HEK293 (cell line): ENCODE results near the gene OBP2A.

ENCODE experiments used
- CTCF ChIA-PET: fragments of 350-600 bp; formaldehyde crosslinking; extraction: SDS; loops from one replicate; lab custom pipeline; 2021; ENCODE audit warnings: antibody characterized with exemption; lab: Yijun Ruan, JAX
- POLR2A ChIA-PET: fragments of 300-600 bp; formaldehyde crosslinking; extraction: SDS; loops from one replicate; lab custom pipeline; 2020; ENCODE audit warnings: antibody characterized with exemption, inconsistent platforms; lab: Yijun Ruan, JAX
- H3K27ac ChIP-seq: fragments of 200-500 bp; sonication (Bioruptor generic); 2 replicates; pipeline ENCODE4 v1.5.1; 2014; ENCODE audit warnings: low read depth, low read length, control low read depth, inconsistent platforms; ENCODE audit errors: extremely low read depth
- H3K36me3 ChIP-seq, 2 experiments: fragments of 200-500 bp in 1 of 2; sonication (Bioruptor generic) in 1 of 2; 1 replicate in 1 of 2; 2 replicates in 1 of 2; pipeline ENCODE4 v1.5.1; 2014 to 2017; ENCODE audit warnings: inconsistent platforms in 2 of 2, low read length in 2 of 2; ENCODE audit not compliant: control insufficient read depth in 2 of 2, insufficient read depth in 1 of 2
- H3K4me1 ChIP-seq: fragments of 200-500 bp; sonication (Bioruptor generic); 2 replicates; pipeline ENCODE4 v1.5.1; 2014; ENCODE audit warnings: mild to moderate bottlenecking, low read length, inconsistent platforms; ENCODE audit not compliant: control insufficient read depth, insufficient read depth
- H3K4me3 ChIP-seq: 2 replicates; pipeline ENCODE4 v1.5.1; 2011; ENCODE audit warnings: low read depth, mild to moderate bottlenecking, control low read depth, low read length, moderate library complexity
- H3K9me3 ChIP-seq: fragments of 200-500 bp; sonication (Bioruptor generic); 2 replicates; pipeline ENCODE4 v1.5.1; 2014; ENCODE audit warnings: low read depth, low read length, inconsistent platforms; ENCODE audit not compliant: control insufficient read depth, insufficient read depth
- EGR2 ChIP-seq: fragments of 450-650 bp; formaldehyde crosslinking; IDR thresholded peaks from 2 replicates; pipeline ENCODE4 v1.5.1; 2016; ENCODE audit warnings: low read depth, missing biosample characterization, missing genetic modification characterization
- GLIS2 ChIP-seq: fragments of 450-650 bp; formaldehyde crosslinking; IDR thresholded peaks from 2 replicates; pipeline ENCODE4 v1.5.1; 2016; ENCODE audit warnings: missing biosample characterization, missing genetic modification characterization
- IKZF3 ChIP-seq: fragments of 450-650 bp; IDR thresholded peaks from 2 replicates; pipeline ENCODE4 v1.5.0; 2018; ENCODE audit warnings: missing biosample characterization, mild to moderate bottlenecking, missing genetic modification characterization, moderate library complexity
- KLF1 ChIP-seq: fragments of 450-650 bp; formaldehyde crosslinking; IDR thresholded peaks from 2 replicates; pipeline ENCODE4 v1.5.1; 2016; ENCODE audit warnings: missing biosample characterization, missing genetic modification characterization
- KLF8 ChIP-seq: fragments of 450-650 bp; formaldehyde crosslinking; IDR thresholded peaks from 2 replicates; pipeline ENCODE4 v1.5.1; 2016; ENCODE audit warnings: missing biosample characterization, missing genetic modification characterization
- SCRT1 ChIP-seq: fragments of 450-650 bp; formaldehyde crosslinking; IDR thresholded peaks from 2 replicates; pipeline ENCODE4 v1.5.1; 2016; ENCODE audit warnings: missing biosample characterization, missing genetic modification characterization, borderline replicate concordance
- SP2 ChIP-seq: fragments of 450-650 bp; formaldehyde crosslinking; IDR thresholded peaks from 2 replicates; pipeline ENCODE4 v1.5.1; 2016; ENCODE audit warnings: missing biosample characterization, missing genetic modification characterization
- ZBTB17 ChIP-seq: fragments of 450-650 bp; formaldehyde crosslinking; IDR thresholded peaks from 2 replicates; pipeline ENCODE4 v1.5.1; 2016; ENCODE audit warnings: missing biosample characterization, missing genetic modification characterization
- ZBTB21 ChIP-seq: fragments of 450-650 bp; formaldehyde crosslinking; IDR thresholded peaks from 2 replicates; pipeline ENCODE4 v1.5.1; 2017; ENCODE audit warnings: missing biosample characterization, missing genetic modification characterization
- ZBTB26 ChIP-seq: fragments of 450-650 bp; formaldehyde crosslinking; optimal IDR thresholded peaks from 2 replicates; pipeline ENCODE3; 2016; ENCODE audit warnings: missing biosample characterization, mild to moderate bottlenecking, missing genetic modification characterization
- ZBTB8A ChIP-seq: fragments of 450-650 bp; formaldehyde crosslinking; IDR thresholded peaks from 2 replicates; pipeline ENCODE4 v1.5.1; 2016; ENCODE audit warnings: missing biosample characterization, missing genetic modification characterization
- ZNF10 ChIP-seq: fragments of 450-650 bp; formaldehyde crosslinking; IDR thresholded peaks from 2 replicates; pipeline ENCODE4 v1.5.1; 2017; ENCODE audit warnings: missing biosample characterization, missing genetic modification characterization
- ZNF24 ChIP-seq: fragments of 450-650 bp; formaldehyde crosslinking; IDR thresholded peaks from 2 replicates; pipeline ENCODE4 v1.5.1; 2016; ENCODE audit warnings: missing biosample characterization, missing genetic modification characterization
- ZNF37A ChIP-seq: fragments of 450-650 bp; IDR thresholded peaks from 2 replicates; pipeline ENCODE4 v1.5.1; 2018; ENCODE audit warnings: missing biosample characterization, missing genetic modification characterization
- ZNF394 ChIP-seq: fragments of 450-650 bp; formaldehyde crosslinking; IDR thresholded peaks from 2 replicates; pipeline ENCODE4 v1.5.1; 2016; ENCODE audit warnings: missing biosample characterization, missing genetic modification characterization, mild to moderate bottlenecking, moderate library complexity, borderline replicate concordance
- ZNF398 ChIP-seq: fragments of 450-650 bp; formaldehyde crosslinking; IDR thresholded peaks from 2 replicates; pipeline ENCODE4 v1.5.1; 2017; ENCODE audit warnings: missing biosample characterization, missing genetic modification characterization
- ZNF529 ChIP-seq: fragments of 450-650 bp; formaldehyde crosslinking; IDR thresholded peaks from 2 replicates; pipeline ENCODE4 v1.5.1; 2017; ENCODE audit warnings: missing genetic modification characterization, missing biosample characterization; ENCODE audit not compliant: insufficient replicate concordance
- ZNF560 ChIP-seq: fragments of 450-650 bp; formaldehyde crosslinking; IDR thresholded peaks from 2 replicates; pipeline ENCODE4 v1.5.1; 2017; ENCODE audit warnings: missing biosample characterization, missing genetic modification characterization, borderline replicate concordance
- ZNF660 ChIP-seq: fragments of 450-650 bp; IDR thresholded peaks from 2 replicates; pipeline ENCODE4 v1.5.1; 2018; ENCODE audit warnings: missing biosample characterization, mild to moderate bottlenecking, missing genetic modification characterization
- ZNF830 ChIP-seq: fragments of 450-650 bp; IDR thresholded peaks from 2 replicates; pipeline ENCODE4 v1.5.0; 2018; ENCODE audit warnings: missing biosample characterization, missing genetic modification characterization, low read depth, mild to moderate bottlenecking, moderate library complexity
- ZSCAN30 ChIP-seq: fragments of 450-650 bp; IDR thresholded peaks from 2 replicates; pipeline ENCODE4 v1.5.1; 2018; ENCODE audit warnings: missing biosample characterization, mild to moderate bottlenecking, missing genetic modification characterization, moderate library complexity
- TF ChIP-seq, protein P1 (sequence below): fragments of 450-650 bp; formaldehyde crosslinking; IDR thresholded peaks from 2 replicates; pipeline ENCODE4 v1.5.1; 2016; ENCODE audit warnings: missing biosample characterization, missing genetic modification characterization
- TF ChIP-seq, protein P2 (sequence below): fragments of 450-650 bp; formaldehyde crosslinking; IDR thresholded peaks from 2 replicates; pipeline ENCODE4 v1.5.1; 2016; ENCODE audit warnings: missing biosample characterization, missing genetic modification characterization, borderline replicate concordance
- TF ChIP-seq, protein P3 (sequence below): fragments of 450-650 bp; formaldehyde crosslinking; IDR thresholded peaks from 2 replicates; pipeline ENCODE4 v1.5.1; 2016; ENCODE audit warnings: missing biosample characterization, missing genetic modification characterization
- TF ChIP-seq, protein P4 (sequence below): fragments of 450-650 bp; formaldehyde crosslinking; IDR thresholded peaks from 2 replicates; pipeline ENCODE4 v1.5.1; 2016; ENCODE audit warnings: missing biosample characterization, missing genetic modification characterization
- TF ChIP-seq, protein P5 (sequence below): fragments of 450-650 bp; formaldehyde crosslinking; IDR thresholded peaks from 2 replicates; pipeline ENCODE4 v1.5.1; 2017; ENCODE audit warnings: missing biosample characterization, missing genetic modification characterization

Gene OBP2A

GRCh38 chr9:135499326-135500070 lies 46.4 kb upstream of the OBP2A start:
- POLR2A ChIA-PET: interaction anchor here (0.6 to 1.4 kb wide), 4 partner anchors 19 to 81 kb away, joined by 3 to 7 read pairs (median 4); no protein-coding TSS in a partner anchor
- Histone ChIP-seq H3K36me3 (peaks cover 0 to 29% of the 10 kb centered on the region in 2 experiments; a peak in 2 of 3 replicates), H3K4me3 (peak overlapping the region; percentile 87), H3K27ac (no peak overlapping the region; the same call in 1 of the 2 replicates), H3K4me1 (peaks cover 5% of the 10 kb centered on the region; the same call in 1 of the 2 replicates), H3K9me3 (no peaks in the 10 kb centered on the region)
- CTCF ChIA-PET: interaction anchor here (0.6 to 1.5 kb wide), 11 partner anchors 9 to 982 kb away, joined by 3 to 5 read pairs (median 3); no protein-coding TSS in a partner anchor
- TF ChIP-seq KLF1 (tag by site-specific recombination) (peak; percentile 38), KLF8 (peak; percentile 68), ZBTB26 (tag by site-specific recombination) (peak; percentile 45), ZNF37A (no peak), ZNF24 (peak; percentile 21; the same call in 1 of the 2 replicates), ZBTB8A (tag by site-specific recombination) (0 out of 2 replicates have a peak, but pooled peaks have one; percentile 14), SCRT1 (tag by site-specific recombination) (no peak; the same call in 1 of the 2 replicates), EGR2 (tag by site-specific recombination) (peak; percentile 44), SP2 (tag by site-specific recombination) (peak; percentile 16; the same call in 1 of the 2 replicates), ZNF560 (no peak), ZNF394 (tag by site-specific recombination) (peak; percentile 87), IKZF3 (tag by site-specific recombination) (0 out of 2 replicates have a peak, but pooled peaks have one; percentile 12), ZNF398 (peak; percentile 29; the same call in 1 of the 2 replicates), ZBTB17 (tag by site-specific recombination) (peak; percentile 76), ZNF660 (tag by site-specific recombination) (peak; percentile 67), ZSCAN30 (tag by site-specific recombination) (peak; percentile 35; the same call in 1 of the 2 replicates), ZNF529 (no peak), ZBTB21 (tag by site-specific recombination) (peak; percentile 45; the same call in 1 of the 2 replicates), GLIS2 (no peak; the same call in none of the 2 replicates), ZNF830 (no peak), ZNF10 (tag by site-specific recombination) (no peak)
- TF ChIP-seq, protein P1, sequence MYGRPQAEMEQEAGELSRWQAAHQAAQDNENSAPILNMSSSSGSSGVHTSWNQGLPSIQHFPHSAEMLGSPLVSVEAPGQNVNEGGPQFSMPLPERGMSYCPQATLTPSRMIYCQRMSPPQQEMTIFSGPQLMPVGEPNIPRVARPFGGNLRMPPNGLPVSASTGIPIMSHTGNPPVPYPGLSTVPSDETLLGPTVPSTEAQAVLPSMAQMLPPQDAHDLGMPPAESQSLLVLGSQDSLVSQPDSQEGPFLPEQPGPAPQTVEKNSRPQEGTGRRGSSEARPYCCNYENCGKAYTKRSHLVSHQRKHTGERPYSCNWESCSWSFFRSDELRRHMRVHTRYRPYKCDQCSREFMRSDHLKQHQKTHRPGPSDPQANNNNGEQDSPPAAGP (tag by site-specific recombination): peak; percentile 52
- TF ChIP-seq, protein P2, sequence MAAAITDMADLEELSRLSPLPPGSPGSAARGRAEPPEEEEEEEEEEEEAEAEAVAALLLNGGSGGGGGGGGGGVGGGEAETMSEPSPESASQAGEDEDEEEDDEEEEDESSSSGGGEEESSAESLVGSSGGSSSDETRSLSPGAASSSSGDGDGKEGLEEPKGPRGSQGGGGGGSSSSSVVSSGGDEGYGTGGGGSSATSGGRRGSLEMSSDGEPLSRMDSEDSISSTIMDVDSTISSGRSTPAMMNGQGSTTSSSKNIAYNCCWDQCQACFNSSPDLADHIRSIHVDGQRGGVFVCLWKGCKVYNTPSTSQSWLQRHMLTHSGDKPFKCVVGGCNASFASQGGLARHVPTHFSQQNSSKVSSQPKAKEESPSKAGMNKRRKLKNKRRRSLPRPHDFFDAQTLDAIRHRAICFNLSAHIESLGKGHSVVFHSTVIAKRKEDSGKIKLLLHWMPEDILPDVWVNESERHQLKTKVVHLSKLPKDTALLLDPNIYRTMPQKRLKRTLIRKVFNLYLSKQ (tag by site-specific recombination): no peak
- TF ChIP-seq, protein P3, sequence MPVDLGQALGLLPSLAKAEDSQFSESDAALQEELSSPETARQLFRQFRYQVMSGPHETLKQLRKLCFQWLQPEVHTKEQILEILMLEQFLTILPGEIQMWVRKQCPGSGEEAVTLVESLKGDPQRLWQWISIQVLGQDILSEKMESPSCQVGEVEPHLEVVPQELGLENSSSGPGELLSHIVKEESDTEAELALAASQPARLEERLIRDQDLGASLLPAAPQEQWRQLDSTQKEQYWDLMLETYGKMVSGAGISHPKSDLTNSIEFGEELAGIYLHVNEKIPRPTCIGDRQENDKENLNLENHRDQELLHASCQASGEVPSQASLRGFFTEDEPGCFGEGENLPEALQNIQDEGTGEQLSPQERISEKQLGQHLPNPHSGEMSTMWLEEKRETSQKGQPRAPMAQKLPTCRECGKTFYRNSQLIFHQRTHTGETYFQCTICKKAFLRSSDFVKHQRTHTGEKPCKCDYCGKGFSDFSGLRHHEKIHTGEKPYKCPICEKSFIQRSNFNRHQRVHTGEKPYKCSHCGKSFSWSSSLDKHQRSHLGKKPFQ (tag by site-specific recombination): no peak
- TF ChIP-seq, protein P4, sequence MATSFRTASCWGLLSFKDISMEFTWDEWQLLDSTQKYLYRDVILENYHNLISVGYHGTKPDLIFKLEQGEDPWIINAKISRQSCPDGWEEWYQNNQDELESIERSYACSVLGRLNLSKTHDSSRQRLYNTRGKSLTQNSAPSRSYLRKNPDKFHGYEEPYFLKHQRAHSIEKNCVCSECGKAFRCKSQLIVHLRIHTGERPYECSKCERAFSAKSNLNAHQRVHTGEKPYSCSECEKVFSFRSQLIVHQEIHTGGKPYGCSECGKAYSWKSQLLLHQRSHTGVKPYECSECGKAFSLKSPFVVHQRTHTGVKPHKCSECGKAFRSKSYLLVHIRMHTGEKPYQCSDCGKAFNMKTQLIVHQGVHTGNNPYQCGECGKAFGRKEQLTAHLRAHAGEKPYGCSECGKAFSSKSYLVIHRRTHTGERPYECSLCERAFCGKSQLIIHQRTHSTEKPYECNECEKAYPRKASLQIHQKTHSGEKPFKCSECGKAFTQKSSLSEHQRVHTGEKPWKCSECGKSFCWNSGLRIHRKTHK (tag by site-specific recombination): no peak
- TF ChIP-seq, protein P5, sequence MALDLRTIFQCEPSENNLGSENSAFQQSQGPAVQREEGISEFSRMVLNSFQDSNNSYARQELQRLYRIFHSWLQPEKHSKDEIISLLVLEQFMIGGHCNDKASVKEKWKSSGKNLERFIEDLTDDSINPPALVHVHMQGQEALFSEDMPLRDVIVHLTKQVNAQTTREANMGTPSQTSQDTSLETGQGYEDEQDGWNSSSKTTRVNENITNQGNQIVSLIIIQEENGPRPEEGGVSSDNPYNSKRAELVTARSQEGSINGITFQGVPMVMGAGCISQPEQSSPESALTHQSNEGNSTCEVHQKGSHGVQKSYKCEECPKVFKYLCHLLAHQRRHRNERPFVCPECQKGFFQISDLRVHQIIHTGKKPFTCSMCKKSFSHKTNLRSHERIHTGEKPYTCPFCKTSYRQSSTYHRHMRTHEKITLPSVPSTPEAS (tag by site-specific recombination): no peak; the same call in 1 of the 2 replicates
